Nephron progenitor cell (in vitro differentiated cells): Measurements from ENCODE around the gene DCLK3.

Source experiments
- DNase-seq: peaks from one replicate; pipeline ENCODE4 v3.0.0; 2021
- H3K27ac Mint-ChIP-seq: 2 replicates; pipeline ENCODE4 v1.8.0; 2021; ENCODE audit warnings: mild to moderate bottlenecking, moderate library complexity, mixed read lengths
- H3K27me3 Mint-ChIP-seq: 2 replicates; pipeline ENCODE4 v1.8.0; 2021; ENCODE audit warnings: mild to moderate bottlenecking, low read depth, mixed read lengths; ENCODE audit not compliant: poor library complexity
- H3K36me3 Mint-ChIP-seq: 2 replicates; pipeline ENCODE4 v1.8.0; 2021; ENCODE audit warnings: low read depth, mixed read lengths
- H3K4me1 Mint-ChIP-seq: 2 replicates; pipeline ENCODE4 v1.8.0; 2021; ENCODE audit warnings: mixed read lengths
- H3K4me3 Mint-ChIP-seq: 2 replicates; pipeline ENCODE4 v1.8.0; 2021; ENCODE audit warnings: mild to moderate bottlenecking, moderate library complexity, mixed read lengths
- H3K9me3 Mint-ChIP-seq: 2 replicates; pipeline ENCODE4 v1.8.0; 2021; ENCODE audit warnings: mild to moderate bottlenecking, moderate library complexity, mixed read lengths
- TF ChIP-seq, protein P1 (sequence below): fragments of 200-600 bp; sonication (generic); IDR thresholded peaks from 2 replicates; pipeline ENCODE4 v1.5.0; 2021; ENCODE audit warnings: antibody characterized with exemption

Gene DCLK3

GRCh38 chr3:36681867-36682266 is 82.5 kb downstream of the DCLK3 start:
- H3K4me1 Mint-ChIP-seq = no peaks in the 10 kb centered on the region
- no peak overlapping the region for H3K4me3 Mint-ChIP-seq
- H3K27ac Mint-ChIP-seq = no peak overlapping the region
- peaks cover 7% of the 10 kb centered on the region for H3K27me3 Mint-ChIP-seq
- DNase-seq = no peak
- H3K9me3 Mint-ChIP-seq = peaks cover 43% of the 10 kb centered on the region
- peaks cover 5% of the 10 kb centered on the region for H3K36me3 Mint-ChIP-seq
- TF ChIP-seq, protein P1, sequence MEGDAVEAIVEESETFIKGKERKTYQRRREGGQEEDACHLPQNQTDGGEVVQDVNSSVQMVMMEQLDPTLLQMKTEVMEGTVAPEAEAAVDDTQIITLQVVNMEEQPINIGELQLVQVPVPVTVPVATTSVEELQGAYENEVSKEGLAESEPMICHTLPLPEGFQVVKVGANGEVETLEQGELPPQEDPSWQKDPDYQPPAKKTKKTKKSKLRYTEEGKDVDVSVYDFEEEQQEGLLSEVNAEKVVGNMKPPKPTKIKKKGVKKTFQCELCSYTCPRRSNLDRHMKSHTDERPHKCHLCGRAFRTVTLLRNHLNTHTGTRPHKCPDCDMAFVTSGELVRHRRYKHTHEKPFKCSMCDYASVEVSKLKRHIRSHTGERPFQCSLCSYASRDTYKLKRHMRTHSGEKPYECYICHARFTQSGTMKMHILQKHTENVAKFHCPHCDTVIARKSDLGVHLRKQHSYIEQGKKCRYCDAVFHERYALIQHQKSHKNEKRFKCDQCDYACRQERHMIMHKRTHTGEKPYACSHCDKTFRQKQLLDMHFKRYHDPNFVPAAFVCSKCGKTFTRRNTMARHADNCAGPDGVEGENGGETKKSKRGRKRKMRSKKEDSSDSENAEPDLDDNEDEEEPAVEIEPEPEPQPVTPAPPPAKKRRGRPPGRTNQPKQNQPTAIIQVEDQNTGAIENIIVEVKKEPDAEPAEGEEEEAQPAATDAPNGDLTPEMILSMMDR = no peak

DNA sequence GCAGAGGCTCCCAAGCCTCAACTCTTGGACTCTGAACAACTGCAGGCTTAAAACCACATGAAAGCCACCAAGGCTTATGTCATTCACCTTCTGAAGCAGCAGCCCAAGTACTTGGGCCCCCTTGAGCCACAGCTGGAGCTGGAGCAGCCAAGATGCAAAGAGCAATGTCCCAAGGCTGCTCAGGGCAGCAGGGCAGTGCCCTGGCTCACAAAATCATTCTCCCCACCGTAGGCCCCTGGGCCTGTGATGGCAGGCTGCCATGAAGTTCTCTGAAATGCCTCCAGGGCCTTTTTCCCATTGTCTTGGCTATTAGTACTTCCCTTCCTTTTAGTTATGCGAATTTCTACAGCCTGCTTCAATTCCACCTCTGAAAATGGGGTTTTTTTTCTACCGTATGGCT is 83.4 kb downstream of the DCLK3 start:
- Mint-ChIP-seq H3K27ac (no peak overlapping the region), H3K36me3 (peaks cover 5% of the 10 kb centered on the region), H3K4me1 (no peaks in the 10 kb centered on the region), H3K27me3 (peaks cover 7% of the 10 kb centered on the region), H3K4me3 (no peak overlapping the region), H3K9me3 (peaks cover 46% of the 10 kb centered on the region)
- no peak for DNase-seq
- TF ChIP-seq, protein P1 = no peak

- H3K4me1 Mint-ChIP-seq = peaks cover 12% of the 10 kb centered on the region
- H3K27ac Mint-ChIP-seq = no peak overlapping the region
- peaks cover 7% of the 10 kb centered on the region for H3K27me3 Mint-ChIP-seq
- H3K36me3 Mint-ChIP-seq = peaks cover 5% of the 10 kb centered on the region
- TF ChIP-seq, protein P1 = no peak
- no peak overlapping the region for H3K4me3 Mint-ChIP-seq
- peaks cover 58% of the 10 kb centered on the region for H3K9me3 Mint-ChIP-seq
- DNase-seq = no peak
These were observed 84.8 kb downstream of the DCLK3 start for GRCh38 chr3:36679384-36680200.

- Mint-ChIP-seq H3K4me3 (no peak overlapping the region), H3K27ac (no peak overlapping the region), H3K4me1 (peaks cover 20% of the 10 kb centered on the region), H3K9me3 (peaks cover 58% of the 10 kb centered on the region), H3K36me3 (peaks cover 5% of the 10 kb centered on the region), H3K27me3 (peaks cover 7% of the 10 kb centered on the region)
- DNase-seq = no peak
- TF ChIP-seq, protein P1 = no peak
These were observed 85.9 kb downstream of the DCLK3 start for GRCh38 chr3:36678216-36679013.

- peaks cover 20% of the 10 kb centered on the region for H3K4me1 Mint-ChIP-seq
- no peak overlapping the region for H3K27ac Mint-ChIP-seq
- peaks cover 58% of the 10 kb centered on the region for H3K9me3 Mint-ChIP-seq
- H3K36me3 Mint-ChIP-seq = peaks cover 5% of the 10 kb centered on the region
- H3K27me3 Mint-ChIP-seq = peaks cover 7% of the 10 kb centered on the region
- no peak overlapping the region for H3K4me3 Mint-ChIP-seq
- no peak for DNase-seq
- TF ChIP-seq, protein P1 = no peak
These were observed 86.9 kb downstream of the DCLK3 start for GRCh38 chr3:36677331-36678007.
